B cell (primary cell): Measurements from ENCODE around the gene NVL. TPM values are rescaled to one million over a fixed set of nuclear protein-coding genes. Genes with fewer than 3 reads are reported as not detected.

Experiments used
- ATAC-seq: fragments of 200-7000 bp; cut with Tn5 transposase; one replicate; pipeline ENCODE4 v1.10.0; 2021; ENCODE audit warnings: low read depth, mild to moderate bottlenecking, moderate number of reproducible peaks, moderate library complexity
- CTCF ChIA-PET: fragments of 350-600 bp; sonication (Branson Sonifier 250); formaldehyde crosslinking; loops from one replicate; lab custom pipeline; 2021; ENCODE audit warnings: antibody characterized with exemption, inconsistent platforms; lab: Charles Lee
- POLR2A ChIA-PET: fragments of 350-600 bp; sonication (Branson Sonifier 250); formaldehyde crosslinking; loops from one replicate; lab custom pipeline; 2021; ENCODE audit warnings: antibody characterized with exemption; lab: Charles Lee
- DNase-seq: peaks from one replicate; pipeline ENCODE4 v3.0.0; 2013
- H2AFZ ChIP-seq: 2 replicates; pipeline ENCODE4 v1.6.1; 2012; ENCODE audit warnings: mild to moderate bottlenecking, low read depth, low read length; ENCODE audit not compliant: insufficient read depth, poor library complexity, severe bottlenecking
- H3K27ac ChIP-seq, 2 donors: 1 replicate in 1 of 2; 2 replicates in 1 of 2; pipeline ENCODE4 v1.5.1; 2012 to 2013; ENCODE audit warnings: low read length in 2 of 2, mild to moderate bottlenecking in 2 of 2, moderate library complexity in 1 of 2
- H3K27me3 ChIP-seq, 4 experiments: fragments of 200-600 bp in 1 of 4; sonication (generic) in 1 of 4; replicated peaks in 1 of 4; 1 replicate in 2 of 4; 2 replicates in 2 of 4; pipeline versions ENCODE4 v1.6.1 to v1.7.0; 2013 to 2016; ENCODE audit warnings: low read length in 3 of 4, mild to moderate bottlenecking in 2 of 4, mixed read lengths in 1 of 4, moderate library complexity in 1 of 4; ENCODE audit not compliant: insufficient read depth in 4 of 4, control insufficient read depth in 3 of 4; ENCODE audit errors: control extremely low read depth in 1 of 4
- H3K36me3 ChIP-seq, 2 experiments: replicated peaks in 1 of 2; 1 replicate in 1 of 2; 2 replicates in 1 of 2; pipeline versions ENCODE4 v1.6.1 to v1.7.1; 2013; ENCODE audit warnings: low read length in 1 of 2; ENCODE audit not compliant: insufficient read depth in 2 of 2, control insufficient read depth in 1 of 2; ENCODE audit errors: control extremely low read depth in 1 of 2, extremely low read depth in 1 of 2
- H3K4me1 ChIP-seq, 2 donors: fragments of 200-600 bp in 1 of 2; sonication (generic) in 1 of 2; 1 replicate in 1 of 2; 2 replicates in 1 of 2; pipeline versions ENCODE4 v1.5.1 to v1.6.1; 2013 to 2017; ENCODE audit warnings: low read length in 2 of 2; ENCODE audit not compliant: control insufficient read depth in 2 of 2, insufficient read depth in 2 of 2
- H3K4me2 ChIP-seq: replicated peaks from 2 replicates; pipeline ENCODE3; 2012; ENCODE audit warnings: mild to moderate bottlenecking, low read depth, low read length; ENCODE audit not compliant: poor library complexity, severe bottlenecking
- H3K4me3 ChIP-seq, 5 experiments: fragments of 200-600 bp in 1 of 5; sonication (generic) in 1 of 5; 1 replicate in 3 of 5; 2 replicates in 2 of 5; pipeline versions ENCODE4 v1.5.1 to v1.7.0; 2011 to 2016; ENCODE audit warnings: low read length in 4 of 5, mild to moderate bottlenecking in 4 of 5, low read depth in 2 of 5, control low read depth in 1 of 5, moderate library complexity in 1 of 5; ENCODE audit not compliant: insufficient read depth in 1 of 5; ENCODE audit errors: control extremely low read depth in 1 of 5, extremely low read depth in 1 of 5
- H3K79me2 ChIP-seq: fragments of 200-600 bp; sonication (generic); one replicate; pipeline ENCODE4 v1.6.0; 2016; ENCODE audit warnings: low read length; ENCODE audit not compliant: control insufficient read depth, insufficient read depth
- H3K9ac ChIP-seq: fragments of 200-600 bp; sonication (generic); 2 replicates; pipeline ENCODE4 v1.6.1; 2017; ENCODE audit warnings: mild to moderate bottlenecking, low read length, moderate library complexity
- H3K9me3 ChIP-seq, 3 donors: one replicate each; pipeline versions ENCODE4 v1.6.1 to v1.7.1; 2013; ENCODE audit warnings: low read length in 2 of 3; ENCODE audit not compliant: control insufficient read depth in 2 of 3, insufficient read depth in 1 of 3; ENCODE audit errors: control extremely low read depth in 1 of 3
- H4K20me1 ChIP-seq: 2 replicates; pipeline ENCODE4 v1.6.0; 2012; ENCODE audit warnings: mild to moderate bottlenecking, low read length; ENCODE audit not compliant: insufficient read depth, control insufficient read depth, poor library complexity, severe bottlenecking
- H3K27ac Mint-ChIP-seq: one replicate; pipeline ENCODE4 v1.8.0; 2021; ENCODE audit warnings: mixed read lengths
- H3K27me3 Mint-ChIP-seq: one replicate; pipeline ENCODE4 v1.8.0; 2021; ENCODE audit warnings: mixed read lengths
- H3K4me1 Mint-ChIP-seq: one replicate; pipeline ENCODE4 v1.8.0; 2021; ENCODE audit warnings: mixed read lengths
- H3K4me3 Mint-ChIP-seq: one replicate; pipeline ENCODE4 v1.8.0; 2021; ENCODE audit warnings: mixed read lengths
- H3K9me3 Mint-ChIP-seq: one replicate; pipeline ENCODE4 v1.8.0; 2022; ENCODE audit warnings: mixed read lengths; ENCODE audit not compliant: insufficient read depth
- CTCF ChIP-seq: fragments of 200-600 bp; IDR thresholded peaks from one replicate; pipeline ENCODE4 v1.8.0; 2022; ENCODE audit warnings: antibody characterized with exemption, mild to moderate bottlenecking
- EZH2 ChIP-seq: IDR thresholded peaks from 2 replicates; pipeline ENCODE4 v1.6.1; 2012; ENCODE audit warnings: borderline replicate concordance, low read depth, mild to moderate bottlenecking, moderate library complexity, low read length; ENCODE audit not compliant: insufficient read depth, poor library complexity, severe bottlenecking
- WGBS: methylation state at CpG from one replicate; pipeline ENCODE4 v1.1.5; 2013; ENCODE audit warnings: missing lambda C conversion rate; ENCODE audit not compliant: insufficient coverage; 5-methylcytosine and 5-hydroxymethylcytosine counted together
- intact Hi-C: fragments of 100-400 bp; cut with micrococcal nuclease; formaldehyde crosslinking; loops from one replicate; pipeline ENCODE4 v1.10.0; 2022
- polyA plus RNA-seq: library from polyadenylated mRNA; depleted of rRNA; stranded (reverse); fragments of >200 nt; gene quantifications from 2 replicates; pipeline ENCODE4 v1.2.3, GENCODE V29; 2012
- total RNA-seq, 2 donors: library from RNA; stranded (reverse); fragments of 120-200 nt in 1 of 2; gene quantifications; 1 replicate in 1 of 2; 2 replicates in 1 of 2; pipeline versions ENCODE4 v1.2.3 to v1.2.4, GENCODE V29; 2013 to 2022

Gene NVL
- total and polyA plus RNA-seq, 2 donors (not counting 1 experiment from before 2014, with no cell fraction given): 28.1 to 45.5 TPM

- intact Hi-C loops: loop anchor here (1.0 to 5.0 kb wide), 9 partner anchors 10 to 337 kb away; partner anchors contain the start of genes TP53BP2 and WDR26
- ChIA-PET POLR2A (interaction anchor here (0.6 to 3.4 kb wide), 12 partner anchors 10 to 1472 kb away, joined by 3 to 21 read pairs (median 4); partner anchors contain the start of genes NVL and WDR26), CTCF (interaction anchor here (1.0 to 2.7 kb wide), 6 partner anchors 8 to 151 kb away, joined by 4 to 20 read pairs (median 4); no protein-coding TSS in a partner anchor)
- Histone ChIP-seq H3K27ac (peak overlapping the region; percentile 90 to 99), H3K4me2 (peak overlapping the region; percentile 78), H3K4me3 (peak overlapping the region; percentile 74 to 90 (median 82)), H3K9me3 (peaks cover 0 to 6% (median 0%) of the 10 kb centered on the region in 3 donors), H3K9ac (peak overlapping the region; percentile 79), H3K4me1 (peaks cover 41 to 48% of the 10 kb centered on the region in 2 donors), H2AFZ (peak overlapping the region; percentile 74), H3K36me3 (peaks cover 0 to 1% of the 10 kb centered on the region in 2 experiments), H3K79me2 (peaks cover 42% of the 10 kb centered on the region), H4K20me1 (peaks cover 33% of the 10 kb centered on the region), H3K27me3 (no peaks in the 10 kb centered on the region)
- peak overlapping the region; percentile 80 for H3K4me3 Mint-ChIP-seq
- no peaks in the 10 kb centered on the region for H3K9me3 Mint-ChIP-seq
- TF ChIP-seq CTCF (no peak), EZH2 (no peak)
- peaks cover 33% of the 10 kb centered on the region for H3K4me1 Mint-ChIP-seq
- peak; percentile 82 for DNase-seq
- H3K27ac Mint-ChIP-seq: peak overlapping the region; percentile 90
- peak; percentile 22 for ATAC-seq
- no peaks in the 10 kb centered on the region for H3K27me3 Mint-ChIP-seq
- 15% methylated on average over 6 of the region's 22 CpGs for WGBS
These were observed 147.7 kb downstream of the NVL start for GRCh38 chr1:224182057-224182865.

- CTCF ChIA-PET: interaction anchor here (0.8 to 2.7 kb wide), 2 partner anchors 11 to 65 kb away, joined by 3 to 20 read pairs; no protein-coding TSS in a partner anchor
- no peaks in the 10 kb centered on the region for H3K27me3 Mint-ChIP-seq
- Histone ChIP-seq H3K79me2 (peaks cover 34% of the 10 kb centered on the region), H3K4me2 (no peak overlapping the region), H2AFZ (no peak overlapping the region), H3K27ac (peak overlapping the region; percentile 90 to 99), H3K36me3 (peaks cover 0 to 1% of the 10 kb centered on the region in 2 experiments), H3K9ac (no peak overlapping the region), H3K27me3 (no peaks in the 10 kb centered on the region), H3K4me1 (peaks cover 35 to 40% of the 10 kb centered on the region in 2 donors), H4K20me1 (peaks cover 30% of the 10 kb centered on the region), H3K4me3 (no peak overlapping the region), H3K9me3 (peaks cover 0 to 6% (median 0%) of the 10 kb centered on the region in 3 donors)
- ATAC-seq (no peak), DNase-seq (no peak)
- POLR2A ChIA-PET: interaction anchor here (2.8 kb wide), 1 partner anchor 12 kb away, joined by 19 read pairs; no protein-coding TSS in a partner anchor
- H3K27ac Mint-ChIP-seq: peak overlapping the region; percentile 5
- WGBS: 93% methylated on average over 2 of the region's 4 CpGs
- peaks cover 28% of the 10 kb centered on the region for H3K4me1 Mint-ChIP-seq
- H3K9me3 Mint-ChIP-seq: no peaks in the 10 kb centered on the region
- no peak for TF ChIP-seq EZH2
- TF ChIP-seq CTCF: no peak
- peak overlapping the region; percentile 80 for H3K4me3 Mint-ChIP-seq
- intact Hi-C loops: loop anchor here (5.0 kb wide), 1 partner anchor 96 kb away; no protein-coding TSS in a partner anchor
These were observed 148.5 kb downstream of the NVL start for GRCh38 chr1:224181453-224181810.
